GM18873 (cell line): ENCODE results near the gene SLC39A13.

Experiments used
- ATAC-seq: cut with Tn5 transposase; IDR thresholded peaks from one replicate; pipeline ENCODE4 v1.9.1; 2021; ENCODE audit warnings: mild to moderate bottlenecking, moderate library complexity, moderate number of reproducible peaks; ENCODE audit not compliant: unreplicated experiment, low FRiP score

Gene SLC39A13

DNA sequence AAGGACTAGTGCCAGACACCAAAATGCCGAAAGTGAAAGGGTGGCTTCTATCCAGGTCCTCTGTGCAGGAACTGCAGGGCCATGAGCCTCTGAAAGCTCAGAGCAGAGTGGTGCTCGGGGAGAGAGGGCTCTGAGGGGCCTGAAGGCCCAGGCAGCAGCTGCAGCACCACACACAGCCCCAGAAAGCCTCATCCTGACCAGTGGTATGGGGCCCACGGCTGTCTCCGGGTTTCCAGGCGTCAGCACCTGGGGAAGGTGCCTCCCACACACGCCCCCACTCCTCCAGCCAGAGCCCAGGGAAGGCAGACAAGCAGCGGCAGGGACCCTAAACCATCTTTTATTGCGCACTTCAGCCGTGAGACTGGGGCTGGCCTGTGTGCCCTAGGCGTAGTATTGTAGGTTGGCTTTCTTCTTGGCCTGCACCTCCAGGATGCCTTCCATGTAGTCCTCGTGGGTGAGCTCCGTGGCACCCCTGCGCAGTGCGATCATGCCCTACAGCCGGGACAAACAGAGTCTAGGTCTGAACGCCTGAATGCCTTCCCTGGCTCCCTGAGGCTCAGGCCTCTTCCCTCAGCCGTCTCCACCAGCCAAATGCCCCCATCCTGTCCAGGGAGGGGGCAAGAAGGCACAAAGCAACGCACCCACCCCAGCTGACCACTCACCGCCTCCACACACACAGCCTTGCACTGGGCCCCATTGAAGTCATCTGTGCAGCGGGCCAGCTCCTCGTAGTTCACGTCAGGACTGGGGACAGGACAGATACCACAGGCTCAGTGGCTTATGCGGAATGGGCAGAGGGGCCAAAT, 10.3 kb downstream of the SLC39A13 start:
- ATAC-seq: no peak

DNA sequence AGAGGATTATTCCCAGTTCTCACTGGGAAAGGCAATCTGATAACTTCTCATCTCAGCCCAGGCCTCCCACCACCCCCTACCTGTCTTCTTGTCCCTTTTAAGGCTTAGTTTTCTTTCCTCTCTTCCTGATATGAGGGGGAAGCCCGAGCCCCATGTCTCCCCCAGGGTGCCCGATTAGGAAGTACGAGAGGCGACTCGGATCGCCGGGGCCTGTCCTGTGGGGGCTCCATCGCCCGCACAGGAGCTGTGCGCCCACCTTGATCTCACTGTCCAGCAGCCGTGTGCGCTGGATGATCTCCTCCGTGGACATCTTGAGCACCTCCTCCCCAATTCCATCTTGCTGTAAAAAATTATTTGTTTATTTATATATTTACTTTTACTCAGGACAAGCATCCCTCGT, 17.2 kb downstream of the SLC39A13 start:
- no peak for ATAC-seq

DNA sequence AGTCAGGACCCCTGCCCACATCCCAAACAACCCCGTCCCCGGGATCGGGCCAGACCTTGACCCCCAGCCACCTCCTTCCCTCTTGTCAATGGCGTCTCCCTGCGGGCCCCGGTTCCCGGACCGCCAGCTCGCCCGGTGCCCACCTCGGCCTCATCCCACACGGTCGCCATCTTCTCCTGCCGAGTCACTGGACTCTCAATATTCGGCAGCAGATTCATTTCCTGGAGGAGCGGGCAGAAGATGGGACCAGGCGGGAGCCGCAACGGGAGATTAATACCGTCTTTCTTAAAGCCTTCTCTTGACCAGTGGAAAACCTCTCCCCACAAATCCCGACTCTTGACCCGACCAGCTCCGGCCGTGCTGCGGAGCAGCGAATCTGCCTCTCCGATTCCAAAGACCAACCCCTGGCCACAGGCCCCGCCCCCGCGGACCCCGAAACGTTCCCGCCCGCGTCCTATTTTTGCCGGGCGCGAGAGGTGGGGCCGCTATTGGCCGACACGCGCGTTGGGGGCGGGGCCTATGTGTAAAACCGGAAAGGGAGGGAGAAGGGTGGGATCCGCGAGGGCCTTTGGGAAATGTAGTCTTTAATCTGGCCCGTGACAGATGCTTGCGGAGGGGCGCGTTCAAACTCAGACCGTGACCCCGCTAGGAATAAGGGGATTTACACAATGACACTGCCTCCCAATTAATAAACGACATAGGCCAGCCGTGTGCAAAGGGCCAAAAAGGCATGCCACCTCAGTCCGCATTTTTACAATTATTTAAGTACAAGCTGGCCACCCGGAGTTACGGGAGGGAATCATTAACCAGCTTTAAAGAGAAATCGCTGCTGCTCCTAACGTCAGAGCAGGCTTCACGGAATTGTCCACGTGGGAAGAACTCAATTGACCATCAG, 17.9 kb downstream of the SLC39A13 start, which contains the start of gene PSMC3:
PSMC3 (minus strand) TSS at position 378 of the 895 bp plus-strand sequence; CDS start at position 218, 160 bp downstream.
- ATAC-seq: peak; percentile 74

DNA sequence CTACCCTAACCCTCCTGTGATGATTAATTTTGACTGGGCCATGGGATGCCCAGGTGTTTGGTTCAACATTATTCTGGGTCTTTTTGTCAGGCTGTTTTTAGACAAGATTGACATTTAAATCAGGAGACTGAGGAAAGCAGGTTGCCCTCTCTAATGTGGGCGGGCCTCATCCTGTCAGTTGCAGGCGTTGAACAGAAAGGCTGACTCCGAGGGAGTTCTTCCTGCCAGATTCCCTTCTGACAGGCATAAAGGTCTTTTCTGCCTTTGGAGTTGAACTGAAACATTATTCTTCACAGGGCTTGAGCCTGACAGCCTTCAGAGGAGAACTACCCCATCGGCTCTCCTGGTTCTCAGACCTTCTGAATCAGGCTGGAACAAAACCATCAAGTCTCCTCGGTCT, 22.1 kb downstream of the SLC39A13 start:
- no peak for ATAC-seq

DNA sequence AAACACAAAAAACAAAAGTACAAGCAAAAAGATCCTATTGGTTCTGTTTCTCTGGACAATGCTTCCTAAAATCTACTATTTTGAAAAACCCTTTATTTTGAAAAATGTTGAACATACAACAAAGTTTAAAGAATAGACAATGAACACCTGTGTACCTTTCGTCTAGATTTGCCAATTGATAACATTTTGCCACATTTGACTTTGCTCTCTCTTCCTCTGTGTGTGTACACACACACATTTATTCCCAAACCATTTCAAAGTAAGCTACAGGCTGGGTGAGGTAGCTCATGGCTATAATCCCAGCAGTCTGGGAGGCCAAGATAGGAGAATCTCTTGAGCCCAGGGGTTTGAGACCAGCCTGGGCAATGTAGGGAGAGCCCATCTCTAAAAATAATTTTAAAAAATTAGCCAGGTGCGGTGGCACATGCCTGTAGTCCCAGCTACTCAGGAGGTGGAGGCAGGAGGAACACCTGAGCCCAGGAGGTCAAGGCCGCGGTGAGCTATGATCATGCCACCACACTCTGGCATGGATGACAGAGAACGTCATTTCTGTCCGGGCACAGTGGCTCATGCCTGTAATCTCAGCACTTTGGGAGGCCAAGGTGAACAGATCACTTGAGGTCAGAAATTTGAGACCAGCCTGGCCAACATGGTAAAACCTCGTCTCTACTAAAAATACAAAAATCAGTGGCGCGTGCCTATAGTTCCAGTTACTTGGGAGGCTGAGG, 23.1 kb downstream of the SLC39A13 start:
- ATAC-seq: no peak

DNA sequence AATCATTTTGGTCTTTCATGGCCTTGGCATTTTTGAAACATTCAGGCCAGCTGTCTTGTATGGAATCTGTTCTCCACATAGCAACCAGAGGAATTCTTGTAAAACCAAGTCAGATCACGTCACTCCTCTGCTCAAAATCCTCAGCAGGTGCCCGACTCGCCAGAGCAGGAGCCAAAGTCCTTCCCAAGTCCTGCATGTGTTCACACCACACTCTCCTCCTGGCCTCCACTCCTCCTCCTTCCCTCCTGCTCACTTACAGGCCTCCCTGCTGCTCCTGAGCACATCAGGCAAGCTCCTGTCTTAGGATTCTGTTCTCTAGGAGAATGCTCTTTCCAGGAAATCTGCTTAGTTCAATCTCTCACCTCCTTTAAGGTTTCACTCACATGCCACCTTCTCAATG, 24.8 kb downstream of the SLC39A13 start:
- ATAC-seq: no peak

DNA sequence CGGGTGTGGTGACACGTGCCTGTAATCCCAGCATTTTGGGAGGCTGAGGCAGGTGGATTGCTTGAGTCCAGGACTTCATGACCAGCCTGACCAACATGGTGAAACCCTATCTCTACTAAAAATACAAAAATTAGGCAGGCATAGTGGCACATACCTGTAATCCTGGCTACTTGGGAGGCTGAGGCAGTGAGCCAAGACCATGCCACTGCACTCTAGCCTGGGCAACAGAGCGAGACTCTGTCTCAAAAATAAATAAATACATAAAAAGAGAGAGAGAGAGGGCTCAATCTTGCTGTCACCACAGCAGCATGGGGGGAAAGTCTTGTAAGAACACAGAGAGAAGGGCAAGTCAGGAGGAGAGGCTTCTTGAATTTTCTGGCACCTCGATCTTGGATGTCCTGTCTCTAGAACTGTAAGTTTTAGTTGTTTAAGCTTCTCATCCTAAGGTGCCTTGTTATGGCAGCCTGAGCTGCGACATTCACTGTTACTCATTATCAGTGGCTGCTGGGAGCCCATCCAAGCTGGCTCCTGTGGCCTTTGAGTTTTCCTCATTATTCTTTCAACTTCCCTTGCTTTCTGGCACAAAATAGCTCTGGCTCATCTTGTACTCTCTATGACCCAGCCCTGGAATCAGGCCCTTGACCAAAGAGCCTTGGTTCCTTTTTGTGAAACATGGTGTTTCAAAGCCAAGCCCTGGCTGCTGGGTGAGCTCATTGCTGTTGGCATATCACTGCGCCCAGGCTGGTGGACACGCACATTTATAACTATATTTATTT, 25.8 kb downstream of the SLC39A13 start:
- ATAC-seq: no peak

DNA sequence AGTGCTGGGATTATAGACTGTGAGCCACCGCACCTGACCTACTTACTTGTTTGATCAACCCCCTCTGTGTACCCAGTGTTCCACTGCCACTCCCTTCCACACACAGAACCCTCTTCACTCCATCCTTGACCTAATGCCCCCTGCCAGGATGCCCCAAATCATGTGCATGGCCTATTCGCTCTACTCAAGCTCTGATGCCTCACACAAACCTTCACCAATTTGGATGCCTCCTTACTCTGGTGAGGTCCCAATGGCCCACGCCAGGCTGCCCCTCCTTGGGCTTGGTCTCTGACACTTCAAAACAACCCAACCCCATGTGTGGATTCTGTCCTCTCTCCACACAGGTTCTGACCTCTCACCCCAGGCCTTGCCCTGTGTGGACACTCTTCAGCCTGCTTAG, 27.3 kb downstream of the SLC39A13 start:
- ATAC-seq: no peak

DNA sequence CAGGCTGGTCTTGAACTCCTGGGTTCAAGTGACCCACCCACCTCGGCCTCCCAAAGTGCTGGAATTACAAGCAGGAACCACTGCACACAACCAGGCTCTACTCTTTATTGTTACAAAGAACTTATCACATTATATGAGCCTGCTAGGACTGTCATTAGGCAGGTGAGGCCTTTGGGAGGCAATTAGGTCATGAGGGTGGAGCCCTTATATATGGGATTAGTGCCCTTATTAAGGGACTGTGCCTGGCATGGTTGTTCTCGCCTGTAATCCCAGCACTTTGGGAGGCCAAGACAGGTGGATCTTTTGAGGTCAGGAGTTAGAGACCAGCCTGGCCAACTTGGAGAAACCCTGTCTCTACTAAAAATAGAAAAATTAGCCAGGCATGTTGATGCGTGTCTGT, 28.3 kb downstream of the SLC39A13 start:
- ATAC-seq: no peak

DNA sequence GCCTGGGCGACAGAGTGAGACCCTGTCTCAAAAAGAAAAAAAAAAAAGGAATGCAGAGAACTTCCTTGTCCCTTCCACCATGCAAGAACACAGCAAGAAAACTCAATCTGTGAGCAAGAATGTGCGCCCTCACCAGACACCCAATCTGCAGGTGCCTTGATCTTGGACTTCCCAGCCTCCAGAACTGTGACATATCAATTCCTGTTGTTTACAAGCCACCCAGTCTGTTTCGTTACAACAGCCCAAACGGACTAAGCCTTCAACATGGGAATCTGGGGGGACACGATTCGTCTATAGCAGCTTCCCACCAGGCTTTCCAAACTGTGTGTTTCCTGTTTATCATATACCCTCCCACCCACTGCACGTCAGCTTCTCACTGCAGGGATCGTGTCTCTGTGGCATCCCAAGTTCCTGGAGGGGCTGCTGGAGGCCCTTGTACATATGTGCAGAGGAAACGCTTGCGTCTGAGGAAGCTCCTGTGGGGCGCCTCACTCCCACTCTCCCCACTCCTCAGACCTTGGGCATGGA, 28.9 kb downstream of the SLC39A13 start:
- ATAC-seq: no peak

DNA sequence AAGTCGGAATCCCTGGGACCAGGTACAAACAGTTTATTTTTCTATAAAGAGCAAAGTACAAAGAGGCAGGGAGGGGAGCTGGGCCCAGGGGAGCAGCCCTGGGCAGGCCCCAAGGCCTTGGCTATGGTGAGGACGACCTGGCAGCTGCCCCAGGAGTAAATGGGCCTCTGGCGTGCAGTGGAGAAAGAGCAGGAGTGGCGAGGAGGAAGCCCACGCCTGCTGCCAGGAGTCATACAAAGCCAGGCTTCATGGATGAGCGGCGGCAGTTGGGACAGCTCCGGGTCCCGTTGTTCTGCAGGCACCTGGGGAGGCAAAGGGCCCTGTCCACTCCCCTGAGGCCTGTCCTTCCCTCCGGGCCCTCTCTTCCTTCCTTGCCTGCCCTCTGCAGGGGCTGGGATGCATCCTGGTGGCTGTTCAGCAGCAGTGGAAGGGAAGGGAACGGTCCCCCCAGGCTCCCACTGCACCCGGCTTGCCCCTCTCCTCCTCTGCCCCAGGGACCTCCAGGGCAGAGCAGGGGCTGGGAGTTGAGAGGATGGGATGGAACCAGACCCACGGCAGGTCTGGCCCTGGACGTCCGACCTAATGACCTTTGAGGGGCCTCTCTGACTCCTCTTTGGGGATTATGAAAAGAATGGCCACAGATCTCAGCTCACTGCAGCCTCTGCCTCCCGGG, 29.5 kb downstream of the SLC39A13 start:
- ATAC-seq: no peak

DNA sequence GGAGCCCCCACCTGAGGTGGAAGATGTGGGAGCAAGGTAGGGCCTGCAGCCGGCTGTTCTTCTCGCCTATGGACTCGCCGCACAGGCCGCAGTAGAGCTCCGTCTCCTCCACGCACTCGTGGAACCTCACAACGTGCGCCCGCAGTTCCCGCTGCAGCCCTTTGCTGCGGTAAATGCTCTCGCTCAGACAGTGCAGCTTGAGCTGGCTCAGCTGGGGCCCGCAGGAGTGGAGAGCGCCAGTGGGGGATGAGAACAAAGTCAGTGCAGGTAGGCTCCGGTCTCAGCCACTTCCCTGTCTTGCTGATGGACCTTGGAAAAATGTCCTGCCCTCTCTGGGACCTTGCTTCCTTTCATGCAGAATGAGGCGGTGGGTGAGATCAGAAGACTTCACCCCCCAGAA, 30.3 kb downstream of the SLC39A13 start:
- no peak for ATAC-seq

DNA sequence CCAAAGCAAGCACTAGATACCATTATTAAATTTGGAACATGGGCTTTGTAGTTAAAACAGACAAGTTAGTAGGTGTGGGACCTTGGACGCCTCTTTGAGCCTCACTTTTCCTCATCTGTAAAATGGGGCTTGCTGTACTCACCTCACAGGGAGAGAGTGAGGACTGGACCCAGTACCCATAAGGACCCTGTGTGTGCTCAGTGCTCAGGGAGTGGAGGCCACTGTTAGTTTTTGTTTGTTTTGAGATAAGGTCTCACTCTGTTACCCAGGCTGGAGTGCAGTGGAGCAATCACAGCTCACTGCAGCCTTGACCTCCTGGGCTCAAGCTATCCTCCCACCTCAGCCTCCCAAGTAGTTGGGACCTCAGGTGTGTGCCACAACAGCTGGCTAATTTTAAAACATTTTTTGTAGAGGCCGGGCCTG, 31.7 kb downstream of the SLC39A13 start:
- ATAC-seq: no peak

DNA sequence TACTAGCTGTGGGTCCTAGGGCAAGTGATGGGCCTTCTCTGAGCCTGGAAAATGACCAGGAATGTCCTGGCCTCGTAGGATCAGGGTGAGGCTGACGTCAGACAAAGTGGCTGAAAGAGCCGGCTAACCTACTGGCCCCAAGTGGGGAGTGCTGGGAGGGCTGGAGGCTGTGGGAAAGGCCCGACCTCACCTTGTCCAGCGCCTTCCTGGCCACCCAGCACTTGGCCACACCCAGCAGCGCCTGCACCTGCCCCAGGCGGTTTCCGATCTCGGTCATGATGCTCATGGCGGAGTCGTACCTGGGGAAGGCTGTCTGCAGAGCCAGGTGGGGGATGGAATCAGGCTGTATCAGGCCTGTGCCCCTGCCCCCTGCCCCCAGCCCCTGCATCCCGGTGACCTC, 33.0 kb downstream of the SLC39A13 start:
- ATAC-seq: no peak

DNA sequence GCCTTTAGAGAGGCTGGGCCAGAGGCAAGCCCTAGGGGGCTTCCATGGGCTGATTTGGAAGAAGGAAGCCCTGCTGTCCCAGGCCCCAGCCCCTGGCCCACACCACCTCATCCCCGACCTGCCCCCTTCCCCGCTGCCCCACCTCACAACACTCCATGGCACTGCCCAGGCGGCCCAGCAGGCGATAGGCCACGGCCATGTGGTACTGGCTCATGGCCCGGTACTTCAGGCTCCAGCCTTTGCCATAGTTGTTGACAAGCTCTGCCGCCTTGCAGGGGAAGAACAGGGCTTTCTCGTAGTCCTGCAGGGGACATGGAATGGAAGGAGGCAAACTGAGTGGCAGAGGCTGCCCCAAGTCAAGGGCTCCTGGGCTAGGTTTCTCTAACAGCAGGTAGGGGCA, 34.1 kb downstream of the SLC39A13 start:
- ATAC-seq: no peak

DNA sequence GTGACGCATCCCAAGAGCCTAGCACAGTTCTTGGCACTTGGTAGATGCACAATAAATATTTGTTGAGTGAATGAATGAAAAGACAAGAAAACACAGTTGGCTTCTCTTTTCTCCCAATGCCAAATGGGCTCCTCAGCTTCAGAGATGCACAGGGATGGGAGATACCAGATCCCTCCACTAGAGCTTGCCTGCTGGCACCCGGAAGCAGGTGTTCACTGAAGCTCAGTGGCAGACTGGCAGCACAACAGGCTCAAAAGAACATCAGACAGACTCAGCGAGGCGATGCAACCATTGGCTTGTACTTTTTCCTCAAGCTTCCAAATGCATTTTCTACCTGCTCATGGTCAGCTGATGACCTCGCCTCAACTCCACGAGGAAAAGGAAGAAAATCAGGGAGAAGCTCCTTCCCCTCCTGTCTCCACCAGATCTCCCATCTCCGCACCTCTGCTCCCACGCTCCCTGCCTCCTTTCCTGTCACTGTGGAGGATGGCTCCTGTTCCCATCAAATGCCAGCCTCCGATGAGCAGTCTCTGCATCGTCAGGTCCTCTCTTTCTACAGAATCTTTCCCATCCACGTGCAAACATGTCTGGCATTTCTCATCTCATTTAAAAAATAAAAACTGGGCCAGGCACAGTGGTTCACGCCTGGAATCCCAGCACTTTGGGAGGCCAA, 34.8 kb downstream of the SLC39A13 start:
- no peak for ATAC-seq

DNA sequence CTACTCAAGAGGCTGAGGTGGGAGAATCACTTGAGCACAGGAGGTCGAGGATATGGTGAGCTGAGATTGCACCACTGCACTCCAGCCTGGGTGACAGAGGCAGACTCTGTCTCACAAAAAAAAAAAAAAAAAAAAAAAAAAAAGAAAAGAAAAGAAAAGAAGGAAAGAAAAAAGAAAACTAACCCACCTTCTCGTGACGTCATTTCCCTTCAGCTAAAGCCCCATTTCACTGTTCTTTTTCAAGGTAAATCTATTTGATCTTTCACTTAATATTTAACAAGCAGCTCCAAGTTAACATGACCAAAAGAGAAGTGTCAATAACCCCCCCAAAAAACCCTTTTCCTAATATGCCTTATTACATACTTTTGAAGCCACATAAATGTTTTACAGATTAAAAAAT, 35.4 kb downstream of the SLC39A13 start:
- ATAC-seq: no peak

DNA sequence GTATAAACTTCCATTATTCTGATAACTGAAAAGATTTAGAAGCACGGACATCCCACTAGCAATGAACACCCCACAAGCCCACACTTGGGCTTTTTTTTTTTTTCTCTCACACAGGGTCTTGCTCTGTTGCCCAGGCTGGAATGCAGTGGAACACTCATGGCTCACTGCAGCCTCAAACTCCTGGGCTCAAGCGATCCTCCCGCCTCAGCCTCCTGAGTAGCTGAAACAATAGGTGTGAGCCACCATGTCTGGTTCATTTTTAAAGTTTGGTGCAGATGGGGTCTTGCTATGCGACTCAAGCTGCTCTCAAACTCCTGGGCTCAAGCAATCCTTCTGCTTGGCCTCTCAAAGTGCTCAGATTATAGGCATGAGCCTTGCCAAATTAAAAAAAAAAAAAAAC, 37.5 kb downstream of the SLC39A13 start:
- ATAC-seq: no peak

DNA sequence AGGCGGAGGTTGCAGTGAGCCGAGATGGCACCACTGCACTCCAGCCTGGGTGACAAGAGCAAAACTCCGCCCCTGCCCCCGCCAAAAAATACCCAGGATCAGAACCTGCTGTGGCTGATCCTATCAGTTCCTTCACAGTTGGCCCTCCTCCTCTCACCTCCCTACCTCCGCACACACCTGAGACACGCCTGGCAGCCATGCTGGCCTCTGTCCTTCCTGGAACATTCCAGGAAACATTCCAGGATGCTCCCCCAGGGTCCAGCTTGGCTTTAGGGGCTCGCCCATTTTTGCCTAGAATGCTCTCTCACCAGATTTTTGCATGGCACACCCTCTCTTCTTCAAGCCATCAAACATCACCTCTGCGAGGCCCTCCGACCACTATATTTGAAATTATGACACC, 38.4 kb downstream of the SLC39A13 start:
- no peak for ATAC-seq
